Stimulated activated CD8-positive, alpha-beta memory T cell treated with anti-CD3 and anti-CD28 coated beads, Interleukin-7, amount 100 ng/mL, for 1 hour (primary cell): ENCODE measurements around the gene CEP152.
"Not testable (repeated sequence)": the region's sequence is repeated elsewhere in the genome, so short reads cannot be mapped to it uniquely, and the experiment has no call there.

ENCODE experiments used
- DNase-seq, 2 donors: peaks; one replicate each; pipeline ENCODE4 v3.0.0-alpha.2; 2020; ENCODE audit warnings: low read depth in 2 of 2

CEP152 gene

GRCh38 chr15:48810414-48811324 is at the start of gene CEP152:
TSS of gene CEP152 (minus strand) at chr15:48811069. CDS start at chr15:48805649, 5,420 bp downstream.
- DNase-seq, result peak; percentile 92 to 96

- no peak for DNase-seq
Measured at GRCh38 chr15:48859426-48859825, 48.6 kb upstream of the CEP152 start.

GRCh38 chr15:48858401-48858800 is 47.5 kb upstream of the CEP152 start:
- no peak for DNase-seq

GRCh38 chr15:48856942-48857341 is 46.1 kb upstream of the CEP152 start:
- no peak for DNase-seq

GRCh38 chr15:48855501-48856440 is 44.9 kb upstream of the CEP152 start:
- DNase-seq, result no peak

GRCh38 chr15:48854434-48854833 is 43.6 kb upstream of the CEP152 start:
- not testable (repeated sequence) for DNase-seq

- no peak for DNase-seq
Measured at GRCh38 chr15:48851956-48852355, 41.1 kb upstream of the CEP152 start.

GRCh38 chr15:48850648-48851047 is 39.8 kb upstream of the CEP152 start:
- no peak for DNase-seq

GRCh38 chr15:48845123-48845522 is 34.3 kb upstream of the CEP152 start:
- no peak for DNase-seq

GRCh38 chr15:48842501-48842900 is 31.6 kb upstream of the CEP152 start:
- DNase-seq, result no peak

- no peak for DNase-seq
Measured at GRCh38 chr15:48834756-48835155, 23.9 kb upstream of the CEP152 start.

GRCh38 chr15:48833526-48834239 is 22.8 kb upstream of the CEP152 start:
- DNase-seq, result no peak

- no peak for DNase-seq
Measured at GRCh38 chr15:48832648-48833047, 21.8 kb upstream of the CEP152 start.

GRCh38 chr15:48828906-48829305 is 18.0 kb upstream of the CEP152 start:
- DNase-seq, result no peak

- no peak for DNase-seq
Measured at GRCh38 chr15:48828471-48828870, 17.6 kb upstream of the CEP152 start.

GRCh38 chr15:48825075-48825474 is 14.2 kb upstream of the CEP152 start:
- no peak for DNase-seq

GRCh38 chr15:48823706-48824105 is 12.8 kb upstream of the CEP152 start:
- DNase-seq, result no peak

- DNase-seq, result no peak
Measured at GRCh38 chr15:48823237-48823636, 12.4 kb upstream of the CEP152 start.

- no peak for DNase-seq
Measured at GRCh38 chr15:48814286-48814685, 3.4 kb upstream of the CEP152 start.

- no peak for DNase-seq
Measured at GRCh38 chr15:48811325-48811958, 573 bp upstream of the CEP152 start.

- no peak for DNase-seq
Measured at GRCh38 chr15:48806151-48806550, 4.7 kb downstream of the CEP152 start.
